GM21717 (cell line): ENCODE measurements around the gene SNAI1.
"Not testable (repeated sequence)": the region's sequence is repeated elsewhere in the genome, so short reads cannot be mapped to it uniquely, and the experiment has no call there.

Experiments used
- ATAC-seq: cut with Tn5 transposase; IDR thresholded peaks from one replicate; pipeline ENCODE4 v1.9.1; 2021; ENCODE audit warnings: mild to moderate bottlenecking, moderate library complexity; ENCODE audit not compliant: unreplicated experiment

The SNAI1 gene

GRCh38 chr20:50011597-50011996 is 28.8 kb downstream of the SNAI1 start:
- not testable (repeated sequence) for ATAC-seq

GRCh38 chr20:50012282-50013263 is 29.8 kb downstream of the SNAI1 start:
- ATAC-seq = no peak

GRCh38 chr20:50013976-50014375 is 31.2 kb downstream of the SNAI1 start:
- ATAC-seq = no peak

- no peak for ATAC-seq
Observed at GRCh38 chr20:50014570-50015562, 32.1 kb downstream of the SNAI1 start.

- no peak for ATAC-seq
Observed at GRCh38 chr20:50015636-50015992, 32.8 kb downstream of the SNAI1 start.

GRCh38 chr20:50015993-50016770 is 33.4 kb downstream of the SNAI1 start:
- ATAC-seq = no peak

GRCh38 chr20:50017160-50017559 is 34.4 kb downstream of the SNAI1 start:
- no peak for ATAC-seq

GRCh38 chr20:50017576-50018248 is 34.9 kb downstream of the SNAI1 start:
- no peak for ATAC-seq

GRCh38 chr20:50019466-50020256 is 36.9 kb downstream of the SNAI1 start:
- ATAC-seq = no peak

GRCh38 chr20:50020288-50020687 is 37.5 kb downstream of the SNAI1 start:
- no peak for ATAC-seq

GRCh38 chr20:50022676-50023075 is 39.9 kb downstream of the SNAI1 start:
- ATAC-seq = no peak

GRCh38 chr20:50023116-50023805 is 40.5 kb downstream of the SNAI1 start:
- no peak for ATAC-seq

- ATAC-seq = no peak
Observed at GRCh38 chr20:50026746-50027575, 44.2 kb downstream of the SNAI1 start.

GRCh38 chr20:50027611-50028105 is 44.9 kb downstream of the SNAI1 start:
- ATAC-seq = no peak

GRCh38 chr20:50029083-50029696 is 46.4 kb downstream of the SNAI1 start:
- no peak for ATAC-seq

- no peak for ATAC-seq
Observed at GRCh38 chr20:50029697-50030461, 47.1 kb downstream of the SNAI1 start.
